Stimulated activated CD4-positive, alpha-beta T cell treated with anti-CD3 and anti-CD28 coated beads, Interleukin-2, amount 100 ng/mL, for 24 hours (primary cell): ENCODE results near the gene PFKFB4.
A peak's percentile ranks its signal among the peaks of the same experiment; 100 is the strongest.

Experiments
- DNase-seq, 2 donors: peaks; one replicate each; pipeline ENCODE4 v3.0.0-alpha.2; 2020

The PFKFB4 gene

DNA sequence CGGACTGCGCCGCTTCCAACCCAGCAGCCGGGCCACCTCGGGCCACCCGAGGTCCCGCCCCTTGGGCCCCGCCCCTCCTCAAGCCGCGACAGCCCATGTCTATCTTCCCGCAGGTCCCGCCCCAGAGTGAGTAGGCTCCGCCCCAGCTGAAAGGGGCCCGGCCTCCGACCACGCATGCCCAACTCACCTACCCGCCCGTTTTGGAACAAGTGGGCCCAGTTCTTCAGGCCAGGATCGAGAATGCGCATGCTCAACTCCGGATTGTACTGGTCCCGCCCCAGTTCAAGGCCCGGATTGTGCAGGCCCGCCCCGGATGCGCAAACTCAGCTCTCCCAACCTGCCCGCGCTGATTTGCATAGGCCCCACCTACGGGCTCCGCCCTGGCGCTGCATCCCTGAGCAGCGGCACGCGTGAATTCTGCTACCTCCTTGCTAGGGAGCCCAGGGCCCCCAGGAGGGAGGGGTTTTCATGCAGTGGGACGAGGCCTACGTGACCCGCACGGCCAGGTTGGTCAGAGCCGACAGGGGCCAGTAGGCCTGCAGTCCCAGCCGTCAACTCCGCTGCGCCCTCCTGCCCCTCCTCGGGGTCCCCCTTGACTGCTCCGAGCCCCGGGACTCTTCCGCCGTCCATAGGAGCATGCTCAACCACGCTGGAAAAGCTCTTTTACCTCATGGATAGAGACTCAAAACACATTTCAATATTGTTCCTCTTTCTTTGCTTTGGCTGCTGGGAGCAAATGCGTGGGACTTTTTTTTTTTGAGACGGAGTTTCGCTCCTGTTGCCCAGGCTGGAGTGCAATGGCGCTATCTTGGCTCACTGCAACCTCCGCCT is at the start of gene PFKFB4:
Gene PFKFB4 (minus strand): TSS at position 8 of the 831 bp plus-strand sequence. CDS start 26 bp downstream, outside the sequence.
- peak; percentile 99 to 100 for DNase-seq

DNA sequence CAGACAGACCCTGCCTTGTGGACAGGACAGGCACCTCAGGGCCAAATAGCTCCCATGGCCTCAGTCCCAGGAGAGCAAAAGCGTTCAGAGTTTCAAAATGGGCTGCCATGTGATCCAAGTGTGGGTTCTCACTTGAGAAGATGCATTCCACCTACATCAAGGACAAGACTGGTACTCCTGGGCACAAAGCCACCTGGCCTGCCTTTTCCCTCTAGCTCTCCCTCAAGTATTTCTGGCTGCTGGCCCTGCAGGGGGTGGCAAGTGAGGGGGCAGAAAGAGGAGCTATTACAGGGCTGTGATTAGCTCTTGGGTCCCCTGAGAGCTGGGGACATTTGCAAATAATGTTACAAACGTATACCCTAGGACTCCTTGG is 45.0 kb upstream of the PFKFB4 start:
- DNase-seq = no peak

DNA sequence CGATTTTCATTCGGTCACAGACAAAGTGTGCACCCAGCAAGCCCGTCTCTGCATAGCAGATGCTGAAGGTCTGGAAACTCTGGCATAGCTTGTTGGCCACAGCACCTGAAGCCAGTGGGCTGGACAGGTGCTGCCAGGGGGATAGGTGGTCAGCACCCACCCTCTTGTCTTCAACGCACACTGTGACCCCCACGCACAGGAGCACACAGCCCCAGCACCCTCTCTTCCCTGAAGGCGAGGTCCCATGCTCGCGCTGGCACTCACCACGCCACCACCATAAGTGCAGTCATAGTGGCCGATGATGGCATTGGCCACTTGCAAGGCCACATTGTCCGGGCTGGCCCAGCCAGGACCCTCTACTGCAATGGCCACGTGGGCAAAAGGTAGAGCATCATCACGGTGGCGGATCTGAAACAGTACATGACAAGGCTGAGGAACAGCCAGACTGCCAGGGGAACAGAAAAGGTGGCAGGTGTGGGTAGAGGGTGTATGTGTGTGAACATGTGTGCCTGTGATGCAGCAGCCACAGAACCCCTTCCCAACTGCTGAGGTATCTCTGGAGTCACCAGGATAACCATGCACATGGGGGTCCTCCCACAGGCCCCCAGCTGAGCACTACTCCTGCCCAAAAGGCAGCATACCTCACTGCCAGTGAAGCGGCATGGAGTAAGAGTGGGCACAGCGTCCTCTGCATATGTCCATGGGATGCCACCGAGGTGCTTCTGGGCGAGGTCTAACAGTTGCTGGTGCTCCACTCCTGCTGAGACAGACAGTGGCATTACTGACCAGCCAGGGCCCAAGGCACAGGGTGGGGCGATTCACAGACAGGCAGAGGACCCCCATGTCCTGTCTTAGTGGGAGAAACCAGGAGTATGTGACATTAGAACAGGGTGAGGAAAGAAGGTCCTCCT is 44.4 kb upstream of the PFKFB4 start:
- DNase-seq = no peak

DNA sequence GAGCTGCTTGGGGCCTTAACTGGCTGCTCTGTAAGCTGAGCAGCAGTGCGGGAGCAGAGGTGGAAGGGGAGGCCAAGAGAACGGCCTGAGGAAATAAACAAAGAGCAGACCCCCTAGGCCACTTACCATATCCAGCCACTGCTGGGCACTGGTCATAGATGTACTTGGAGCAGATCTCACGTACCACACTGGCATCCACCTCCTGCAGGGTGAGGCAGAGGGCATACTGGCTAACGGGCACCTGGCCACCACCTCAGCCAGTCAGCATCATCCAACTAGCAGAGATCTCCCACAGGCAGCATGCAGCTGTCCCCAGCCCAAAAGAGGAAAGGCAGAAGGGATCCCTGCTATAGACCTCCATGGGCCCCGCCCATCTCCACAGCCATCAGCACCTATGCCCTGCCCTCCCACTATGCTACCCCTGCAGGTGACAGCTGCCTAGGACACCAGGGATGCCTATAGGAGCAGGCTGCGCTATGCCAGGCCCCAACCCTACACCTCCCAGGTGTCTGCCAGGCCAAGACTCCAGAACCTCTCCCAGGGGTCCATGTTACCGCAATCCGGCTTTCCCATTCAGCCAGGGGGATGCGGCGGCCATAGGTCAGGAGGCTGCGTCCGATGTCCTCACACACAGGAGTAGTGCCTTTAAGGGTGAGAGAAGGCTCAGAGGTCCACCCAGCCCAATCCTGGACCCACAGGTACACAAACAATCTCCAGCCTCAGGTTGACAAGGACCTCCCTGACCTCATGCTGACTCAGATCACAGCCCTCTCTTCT is 43.1 kb upstream of the PFKFB4 start:
- DNase-seq = no peak

- DNase-seq = no peak
These were observed 42.5 kb upstream of the PFKFB4 start for GRCh38 chr3:48599077-48599501.

DNA sequence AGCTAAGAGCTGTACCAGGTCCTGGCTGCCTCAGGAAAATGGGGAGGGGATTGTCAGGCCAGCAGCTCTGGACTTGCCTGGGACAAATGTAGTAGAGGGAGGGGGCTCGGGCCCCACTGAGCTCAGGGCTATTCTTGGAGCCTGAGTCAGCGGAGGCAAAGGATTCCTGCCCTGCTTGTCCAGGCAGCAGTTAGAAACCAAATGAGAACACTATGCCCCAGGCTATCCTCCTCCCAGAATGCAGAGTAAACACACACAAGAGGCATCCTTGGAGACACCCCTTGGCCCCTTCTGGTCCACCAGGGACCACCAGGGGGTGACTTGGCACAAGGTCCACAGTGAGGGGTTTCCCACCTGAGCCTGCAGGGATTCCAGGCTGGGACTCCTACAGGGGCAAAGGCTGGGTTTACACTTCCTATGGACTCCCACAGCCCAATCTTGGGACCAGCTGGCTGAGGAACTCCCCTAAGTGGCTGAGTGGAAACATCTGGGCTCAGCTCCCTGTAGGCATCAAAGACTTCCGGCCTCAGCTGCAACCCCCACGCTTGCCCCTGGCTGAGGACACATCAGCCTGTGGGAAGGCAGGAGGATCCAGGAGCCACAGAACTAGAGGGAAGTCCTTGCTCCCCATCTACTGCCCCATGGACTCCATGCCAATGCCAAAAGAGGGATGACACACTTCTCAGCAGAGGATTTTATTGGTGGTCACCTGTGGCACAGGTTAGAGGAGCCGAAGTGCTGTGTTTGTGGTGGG is 41.9 kb upstream of the PFKFB4 start:
- DNase-seq = no peak

GRCh38 chr3:48597408-48597800 is 40.8 kb upstream of the PFKFB4 start:
- DNase-seq = no peak

GRCh38 chr3:48596676-48597407 is 40.2 kb upstream of the PFKFB4 start:
- no peak for DNase-seq

GRCh38 chr3:48596157-48596556 is 39.6 kb upstream of the PFKFB4 start:
- DNase-seq = no peak

DNA sequence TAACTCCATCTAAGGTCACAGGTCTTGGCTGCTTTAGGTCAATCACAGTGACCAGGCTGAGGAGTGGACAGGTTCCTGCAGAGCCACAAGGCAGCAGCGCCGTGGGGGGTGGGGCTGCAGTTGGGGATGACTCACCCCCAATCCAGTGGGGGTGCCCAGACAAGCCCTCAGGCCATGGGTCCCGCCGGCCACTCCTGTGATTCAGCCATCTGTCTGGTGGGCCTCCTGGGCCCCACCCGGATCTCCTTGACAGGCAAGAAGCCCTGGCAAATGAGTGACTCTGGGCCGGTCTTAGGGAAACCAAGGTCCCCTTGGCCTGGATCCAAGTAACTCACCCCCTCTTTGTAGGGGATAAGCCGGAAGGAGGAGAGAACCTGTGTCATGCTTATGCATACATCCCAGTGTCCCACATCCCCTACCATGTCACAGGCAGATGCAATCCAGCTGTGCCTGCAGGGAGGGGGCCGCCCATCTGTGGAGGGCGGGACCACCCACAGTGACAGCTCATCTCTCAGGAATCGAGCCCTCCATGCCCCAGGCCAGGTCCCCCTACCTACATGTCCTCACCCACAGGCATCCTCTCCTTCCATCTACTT is 39.0 kb upstream of the PFKFB4 start:
- no peak for DNase-seq

DNA sequence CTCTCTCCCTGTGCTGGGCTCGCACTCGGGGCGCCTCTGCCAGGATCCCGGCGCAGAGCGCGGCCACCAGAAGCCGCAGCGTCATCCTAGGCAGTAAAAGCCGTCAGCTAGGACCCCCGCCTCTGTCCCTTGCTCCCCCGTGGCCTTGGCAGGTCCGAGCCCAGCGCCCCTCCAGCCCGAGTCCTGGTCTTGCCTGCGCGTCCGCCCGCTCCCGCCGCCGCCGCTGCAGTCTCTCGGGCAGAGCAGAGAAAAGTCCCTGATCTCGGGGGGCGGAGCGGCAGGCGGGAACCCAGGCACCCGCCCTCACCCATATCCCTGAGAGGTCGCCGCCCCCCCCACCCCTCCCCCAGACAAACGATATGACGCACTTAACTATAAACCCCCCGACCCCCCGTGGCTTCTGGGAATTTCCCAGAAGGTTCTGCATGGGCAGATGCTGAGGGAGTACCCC is 38.5 kb upstream of the PFKFB4 start, which contains the start of gene COL7A1:
Gene COL7A1 (minus strand): TSS at position 255 of the 451 bp plus-strand sequence. CDS start 170 bp downstream, at position 85.
- DNase-seq = no peak

GRCh38 chr3:48594417-48595049 is 37.9 kb upstream of the PFKFB4 start:
- no peak for DNase-seq

- no peak for DNase-seq
These were observed 36.7 kb upstream of the PFKFB4 start for GRCh38 chr3:48593337-48593736.

GRCh38 chr3:48592519-48593087 is 36.0 kb upstream of the PFKFB4 start:
- DNase-seq = no peak

- no peak for DNase-seq
These were observed 35.4 kb upstream of the PFKFB4 start for GRCh38 chr3:48591886-48592518.

DNA sequence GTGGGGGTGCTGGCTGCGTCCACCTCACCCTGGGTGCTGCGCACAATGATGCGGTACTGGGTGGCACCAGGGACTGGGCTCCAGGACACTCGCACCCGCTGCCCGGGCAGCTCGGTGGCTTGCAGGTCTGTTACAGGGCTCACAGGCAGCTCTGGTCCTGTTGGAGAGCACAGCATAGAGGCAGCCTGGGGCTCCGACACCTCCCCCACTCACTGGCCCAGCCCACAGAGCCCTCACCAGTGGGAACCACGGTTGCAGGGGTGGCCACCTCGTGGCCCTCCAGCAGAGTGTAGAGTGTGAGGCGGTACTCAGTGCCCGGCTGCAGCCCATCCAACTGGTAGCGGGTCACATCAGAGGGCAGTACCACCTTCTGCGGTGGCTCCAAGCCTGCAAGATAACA is 34.8 kb upstream of the PFKFB4 start:
- no peak for DNase-seq

- DNase-seq = no peak
These were observed 31.6 kb upstream of the PFKFB4 start for GRCh38 chr3:48588230-48588629.

DNA sequence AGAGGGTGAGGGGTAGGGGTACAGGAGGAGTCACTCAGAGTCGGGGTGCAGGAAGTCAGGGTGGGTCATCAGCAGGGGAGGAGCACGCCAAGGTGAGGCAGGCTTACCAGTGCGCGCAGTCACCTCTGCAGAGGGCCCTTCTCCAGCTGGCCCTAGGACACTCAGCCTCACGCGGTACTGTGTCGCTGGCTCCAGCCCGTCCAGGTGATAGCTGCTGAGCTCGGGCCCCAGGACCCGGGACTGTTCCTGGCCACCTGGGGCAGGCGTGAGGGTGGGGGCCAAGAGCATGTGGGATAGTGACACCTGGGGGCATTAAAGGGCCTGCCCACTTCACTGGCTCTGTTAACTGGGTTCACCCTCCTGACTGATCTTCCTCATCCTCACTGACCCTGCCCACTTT is 31.1 kb upstream of the PFKFB4 start:
- no peak for DNase-seq

DNA sequence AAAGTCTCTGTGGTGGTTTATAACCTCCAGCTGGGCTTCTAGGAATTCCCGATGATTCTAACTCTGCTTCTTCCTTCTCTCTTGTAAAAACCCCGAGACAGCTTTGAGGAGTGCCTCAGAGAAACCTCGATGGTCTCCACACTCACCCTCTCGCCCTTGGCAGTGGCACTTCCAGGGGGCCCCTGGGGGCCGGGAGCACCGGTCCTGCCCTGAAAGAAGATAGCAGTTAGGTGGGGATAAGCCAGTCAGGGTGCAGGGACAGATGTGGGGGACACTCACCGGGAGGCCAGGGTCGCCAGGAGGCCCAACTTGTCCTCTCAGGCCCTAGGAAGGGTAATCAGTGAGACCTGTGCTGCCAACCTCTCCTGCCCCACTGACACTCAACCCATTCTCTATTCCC is 28.8 kb upstream of the PFKFB4 start:
- DNase-seq = no peak

- no peak for DNase-seq
These were observed 28.2 kb upstream of the PFKFB4 start for GRCh38 chr3:48584836-48585235.
